GM23338 (cell line): Measurements from ENCODE around the gene KIF1A. TPM values are rescaled to one million over a fixed set of nuclear protein-coding genes. Genes with fewer than 3 reads are reported as not detected.

Experiments
- ATAC-seq: fragments of 200-7000 bp; cut with Tn5 transposase; 3 replicates; pipeline ENCODE4 v1.9.1; 2020
- DNase-seq: peaks from one replicate; pipeline ENCODE4 v3.0.0-alpha.2; 2015; ENCODE audit warnings: low spot score
- H2AFZ ChIP-seq: fragments of 200-600 bp; sonication (generic); 2 replicates; pipeline ENCODE4 v1.8.0; 2016; ENCODE audit warnings: antibody characterized with exemption, mild to moderate bottlenecking, moderate library complexity
- H3F3A ChIP-seq: fragments of 200-600 bp; sonication (generic); replicated peaks from 2 replicates; pipeline ENCODE4 v1.8.0; 2017; ENCODE audit warnings: antibody characterized with exemption, mixed run types, low read depth
- H3K27ac ChIP-seq: fragments of 200-600 bp; sonication (generic); 2 replicates; pipeline ENCODE4 v1.6.1; 2016; ENCODE audit warnings: low read depth
- H3K27me3 ChIP-seq: fragments of 200-600 bp; sonication (generic); 2 replicates; pipeline ENCODE4 v1.8.0; 2016; ENCODE audit warnings: mild to moderate bottlenecking, mixed run types, moderate library complexity; ENCODE audit not compliant: insufficient read depth
- H3K36me3 ChIP-seq: fragments of 200-600 bp; sonication (generic); 2 replicates; pipeline ENCODE4 v1.8.0; 2016; ENCODE audit warnings: mild to moderate bottlenecking; ENCODE audit not compliant: insufficient read depth
- H3K4me1 ChIP-seq: fragments of 200-600 bp; sonication (generic); 2 replicates; pipeline ENCODE4 v1.8.0; 2016; ENCODE audit warnings: mild to moderate bottlenecking, moderate library complexity; ENCODE audit not compliant: insufficient read depth
- H3K4me2 ChIP-seq: fragments of 200-600 bp; sonication (generic); 2 replicates; pipeline ENCODE4 v1.7.1; 2017; ENCODE audit warnings: mixed run types
- H3K4me3 ChIP-seq: fragments of 200-600 bp; sonication (generic); 2 replicates; pipeline ENCODE4 v1.6.1; 2016; ENCODE audit warnings: mixed run types
- H3K79me2 ChIP-seq: fragments of 200-600 bp; sonication (generic); replicated peaks from 2 replicates; pipeline ENCODE4 v1.8.0; 2017; ENCODE audit warnings: mild to moderate bottlenecking; ENCODE audit not compliant: insufficient read depth
- H3K9me2 ChIP-seq: fragments of 200-600 bp; sonication (generic); 2 replicates; pipeline ENCODE4 v1.8.0; 2017; ENCODE audit not compliant: insufficient read depth
- H4K20me1 ChIP-seq: fragments of 200-600 bp; sonication (generic); replicated peaks from 2 replicates; pipeline ENCODE4 v1.8.0; 2017; ENCODE audit warnings: mild to moderate bottlenecking; ENCODE audit not compliant: insufficient read depth
- H3K27ac Mint-ChIP-seq: 2 replicates; pipeline ENCODE4 v1.8.0; 2020; ENCODE audit warnings: inconsistent platforms, mild to moderate bottlenecking, moderate library complexity, mixed read lengths
- H3K27me3 Mint-ChIP-seq: 3 replicates; pipeline ENCODE4 v1.8.0; 2022; ENCODE audit warnings: low read depth, mild to moderate bottlenecking, moderate library complexity, mixed read lengths, inconsistent platforms; ENCODE audit not compliant: insufficient read depth, poor library complexity
- H3K36me3 Mint-ChIP-seq: 3 replicates; pipeline ENCODE4 v1.8.0; 2021; ENCODE audit warnings: low read depth, mild to moderate bottlenecking, inconsistent platforms, moderate library complexity, mixed read lengths
- H3K4me1 Mint-ChIP-seq: 3 replicates; pipeline ENCODE4 v1.8.0; 2020; ENCODE audit warnings: mild to moderate bottlenecking, inconsistent platforms, mixed read lengths
- H3K4me3 Mint-ChIP-seq: 3 replicates; pipeline ENCODE4 v1.8.0; 2021; ENCODE audit warnings: moderate library complexity, mild to moderate bottlenecking, inconsistent platforms, mixed read lengths
- H3K9me3 Mint-ChIP-seq: 3 replicates; pipeline ENCODE4 v1.8.0; 2020; ENCODE audit warnings: moderate library complexity, mild to moderate bottlenecking, inconsistent platforms, mixed read lengths
- ETS1 ChIP-seq: IDR thresholded peaks from 2 replicates; pipeline ENCODE4 v1.6.1; 2016; ENCODE audit warnings: antibody characterized with exemption
- EZH2 ChIP-seq: fragments of 200-600 bp; sonication (generic); IDR thresholded peaks from one replicate; pipeline ENCODE4 v1.8.0; 2017; ENCODE audit warnings: antibody characterized with exemption, mild to moderate bottlenecking, low read depth; ENCODE audit not compliant: unreplicated experiment
- EZH2phosphoT487 ChIP-seq: fragments of 200-600 bp; sonication (generic); IDR thresholded peaks from one replicate; pipeline ENCODE4 v1.8.1; 2018; ENCODE audit warnings: antibody characterized with exemption; ENCODE audit not compliant: unreplicated experiment
- JUNB ChIP-seq: IDR thresholded peaks from one replicate; pipeline ENCODE4 v1.6.1; 2016; ENCODE audit warnings: antibody characterized with exemption; ENCODE audit not compliant: unreplicated experiment
- NANOG ChIP-seq: IDR thresholded peaks from 2 replicates; pipeline ENCODE4 v1.6.1; 2016; ENCODE audit warnings: antibody characterized with exemption, borderline replicate concordance
- POLR2AphosphoS5 ChIP-seq: IDR thresholded peaks from 2 replicates; pipeline ENCODE4 v1.6.1; 2016; ENCODE audit warnings: antibody characterized with exemption, low read depth
- REST ChIP-seq: IDR thresholded peaks from one replicate; pipeline ENCODE4 v1.6.1; 2018; ENCODE audit warnings: antibody characterized with exemption; ENCODE audit not compliant: unreplicated experiment
- STAT1 ChIP-seq: IDR thresholded peaks from one replicate; pipeline ENCODE4 v1.6.1; 2016; ENCODE audit warnings: antibody characterized with exemption; ENCODE audit not compliant: unreplicated experiment
- ZNF114 ChIP-seq: fragments of 250-450 bp; sonication (Bioruptor Pico); IDR thresholded peaks from 2 replicates; pipeline ENCODE4 v1.5.0; 2020; ENCODE audit warnings: mild to moderate bottlenecking, moderate library complexity
- ZNF331 ChIP-seq: fragments of 250-450 bp; sonication (Bioruptor Pico); IDR thresholded peaks from 2 replicates; pipeline ENCODE4 v1.5.0; 2020; ENCODE audit warnings: low read depth, mild to moderate bottlenecking, moderate library complexity
- polyA plus RNA-seq: library from polyadenylated mRNA; unstranded; fragments of >200 nt; fragmentation: Nextera tagmentation; extraction: Ambion mirVana; gene quantifications from 2 replicates; pipeline ENCODE4 v1.2.1, GENCODE V29; 2016
- total RNA-seq: library from RNA; depleted of rRNA; stranded (reverse); fragments of >200 nt; shearing (Covaris generic); gene quantifications from 2 replicates; pipeline ENCODE4 v1.2.3, GENCODE V29; 2014

KIF1A gene
- total and polyA plus RNA-seq, 2 experiments from 2014 or later: 169 to 214 TPM

- no peak for TF ChIP-seq REST
- TF ChIP-seq EZH2phosphoT487: no peak
- no peak for TF ChIP-seq EZH2
- TF ChIP-seq ZNF114: no peak
- TF ChIP-seq NANOG: no peak
- TF ChIP-seq ETS1: no peak
- TF ChIP-seq POLR2AphosphoS5: no peak
- no peak for TF ChIP-seq JUNB
Observed at GRCh38 chr2:240822280-240822847, 2.3 kb upstream of the KIF1A start (continued).

GRCh38 chr2:240821429-240821778, 1.4 kb upstream of the KIF1A start:
- Histone ChIP-seq H3K79me2 (peaks cover 27% of the 10 kb centered on the region), H3K27ac (no peak overlapping the region), H3F3A (0 out of 2 replicates have a peak, but pooled peaks cover 3% of the 10 kb centered on the region), H3K4me2 (peak overlapping the region; percentile 96), H3K4me3 (peak overlapping the region; percentile 81), H4K20me1 (peaks cover 14% of the 10 kb centered on the region; the same call in 1 of the 2 replicates), H3K4me1 (peaks cover 14% of the 10 kb centered on the region; the same call in 1 of the 2 replicates), H2AFZ (peak overlapping the region; percentile 35; the same call in 1 of the 2 replicates), H3K36me3 (no peaks in the 10 kb centered on the region), H3K27me3 (peaks cover 33% of the 10 kb centered on the region), H3K9me2 (no peaks in the 10 kb centered on the region)
- peaks cover 13% of the 10 kb centered on the region for H3K27me3 Mint-ChIP-seq
- H3K36me3 Mint-ChIP-seq: peaks cover 11% of the 10 kb centered on the region
- H3K4me1 Mint-ChIP-seq: peaks cover 25% of the 10 kb centered on the region
- no peak for TF ChIP-seq STAT1
- TF ChIP-seq EZH2: no peak
- no peak for TF ChIP-seq ZNF331
- TF ChIP-seq EZH2phosphoT487: no peak
- peaks cover 6% of the 10 kb centered on the region; the same call in 2 of the 3 replicates for H3K9me3 Mint-ChIP-seq
- peak overlapping the region; percentile 85; the same call in 1 of the 2 replicates for H3K27ac Mint-ChIP-seq
- ATAC-seq (no peak), DNase-seq (no peak)
- H3K4me3 Mint-ChIP-seq: peak overlapping the region; percentile 80
